WTC11 (cell line): Measurements from ENCODE around the gene MYO9A.

Experiments used
- ATF1 ChIP-seq: sonication (generic); formaldehyde crosslinking; IDR thresholded peaks from 2 replicates; pipeline ENCODE4 v1.8.1; 2023; ENCODE audit warnings: mild to moderate bottlenecking, moderate library complexity, missing genetic modification reagents
- CREB1 ChIP-seq: sonication (generic); formaldehyde crosslinking; IDR thresholded peaks from 2 replicates; pipeline ENCODE4 v1.8.0; 2023; ENCODE audit warnings: mild to moderate bottlenecking, missing genetic modification reagents
- ESRRA ChIP-seq: sonication (generic); formaldehyde crosslinking; IDR thresholded peaks from 2 replicates; pipeline ENCODE4 v1.8.1; 2022; ENCODE audit warnings: mild to moderate bottlenecking, missing genetic modification reagents, borderline replicate concordance
- IRF2 ChIP-seq: sonication (generic); formaldehyde crosslinking; IDR thresholded peaks from 2 replicates; pipeline ENCODE4 v1.8.0; 2022; ENCODE audit warnings: low read depth, missing genetic modification reagents, borderline replicate concordance
- NR1H2 ChIP-seq: sonication (generic); formaldehyde crosslinking; IDR thresholded peaks from 2 replicates; pipeline ENCODE4 v1.9.0; 2021; ENCODE audit warnings: mild to moderate bottlenecking, moderate library complexity, missing genetic modification reagents
- SP1 ChIP-seq: sonication (generic); formaldehyde crosslinking; conservative IDR thresholded peaks from 2 replicates; pipeline ENCODE4 v1.8.1; 2022; ENCODE audit warnings: missing genetic modification reagents
- TCF7 ChIP-seq: sonication (generic); formaldehyde crosslinking; IDR thresholded peaks from 2 replicates; pipeline ENCODE4 v1.8.0; 2022; ENCODE audit warnings: mild to moderate bottlenecking, low read depth, missing genetic modification reagents, moderate library complexity
- TF ChIP-seq, protein P1 (sequence below): fragments of 200-600 bp; IDR thresholded peaks from 2 replicates; pipeline ENCODE4 v1.8.0; 2022; ENCODE audit warnings: antibody characterized with exemption
- TF ChIP-seq, protein P2 (sequence below): sonication (generic); formaldehyde crosslinking; IDR thresholded peaks from 2 replicates; pipeline ENCODE4 v1.8.1; 2023; ENCODE audit warnings: mild to moderate bottlenecking, missing genetic modification reagents, borderline replicate concordance
- TF ChIP-seq, protein P3 (sequence below): sonication (generic); formaldehyde crosslinking; IDR thresholded peaks from 2 replicates; pipeline ENCODE4 v1.8.1; 2023; ENCODE audit warnings: mild to moderate bottlenecking, missing genetic modification reagents, moderate library complexity
- TF ChIP-seq, protein P4 (sequence below): sonication (generic); formaldehyde crosslinking; IDR thresholded peaks from 2 replicates; pipeline ENCODE4 v1.8.1; 2023; ENCODE audit warnings: mild to moderate bottlenecking, missing genetic modification reagents
- TF ChIP-seq, protein P5 (sequence below): sonication (generic); formaldehyde crosslinking; IDR thresholded peaks from 2 replicates; pipeline ENCODE4 v1.8.0; 2022; ENCODE audit warnings: mild to moderate bottlenecking, missing genetic modification reagents

DNA sequence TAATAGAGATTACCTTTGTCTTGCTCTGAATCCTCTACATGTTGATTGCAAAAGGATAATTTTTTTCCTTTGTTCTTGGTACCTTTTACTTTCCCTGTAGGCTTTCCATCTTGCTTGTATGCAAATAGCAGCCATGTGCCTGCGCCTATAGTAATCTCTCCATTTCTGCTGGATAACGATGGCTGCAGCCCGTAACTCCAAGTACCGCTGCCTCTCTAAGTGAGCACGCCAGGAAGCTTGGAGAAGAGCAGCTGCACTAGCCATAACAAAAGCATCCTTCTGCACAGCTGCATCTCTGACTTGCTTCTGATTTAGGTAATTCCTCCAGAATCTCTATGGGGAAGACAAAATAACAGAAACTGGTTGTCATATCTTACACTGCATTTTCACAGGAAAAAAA is 218.3 kb downstream of the MYO9A start:
- no peak for TF ChIP-seq TCF7 (CRISPR knock-in tag)
- TF ChIP-seq, protein P1, sequence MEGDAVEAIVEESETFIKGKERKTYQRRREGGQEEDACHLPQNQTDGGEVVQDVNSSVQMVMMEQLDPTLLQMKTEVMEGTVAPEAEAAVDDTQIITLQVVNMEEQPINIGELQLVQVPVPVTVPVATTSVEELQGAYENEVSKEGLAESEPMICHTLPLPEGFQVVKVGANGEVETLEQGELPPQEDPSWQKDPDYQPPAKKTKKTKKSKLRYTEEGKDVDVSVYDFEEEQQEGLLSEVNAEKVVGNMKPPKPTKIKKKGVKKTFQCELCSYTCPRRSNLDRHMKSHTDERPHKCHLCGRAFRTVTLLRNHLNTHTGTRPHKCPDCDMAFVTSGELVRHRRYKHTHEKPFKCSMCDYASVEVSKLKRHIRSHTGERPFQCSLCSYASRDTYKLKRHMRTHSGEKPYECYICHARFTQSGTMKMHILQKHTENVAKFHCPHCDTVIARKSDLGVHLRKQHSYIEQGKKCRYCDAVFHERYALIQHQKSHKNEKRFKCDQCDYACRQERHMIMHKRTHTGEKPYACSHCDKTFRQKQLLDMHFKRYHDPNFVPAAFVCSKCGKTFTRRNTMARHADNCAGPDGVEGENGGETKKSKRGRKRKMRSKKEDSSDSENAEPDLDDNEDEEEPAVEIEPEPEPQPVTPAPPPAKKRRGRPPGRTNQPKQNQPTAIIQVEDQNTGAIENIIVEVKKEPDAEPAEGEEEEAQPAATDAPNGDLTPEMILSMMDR = no peak
- no peak for TF ChIP-seq IRF2
- TF ChIP-seq ESRRA (CRISPR knock-in tag) = no peak
- TF ChIP-seq NR1H2 (CRISPR knock-in tag) = no peak
- TF ChIP-seq, protein P2, sequence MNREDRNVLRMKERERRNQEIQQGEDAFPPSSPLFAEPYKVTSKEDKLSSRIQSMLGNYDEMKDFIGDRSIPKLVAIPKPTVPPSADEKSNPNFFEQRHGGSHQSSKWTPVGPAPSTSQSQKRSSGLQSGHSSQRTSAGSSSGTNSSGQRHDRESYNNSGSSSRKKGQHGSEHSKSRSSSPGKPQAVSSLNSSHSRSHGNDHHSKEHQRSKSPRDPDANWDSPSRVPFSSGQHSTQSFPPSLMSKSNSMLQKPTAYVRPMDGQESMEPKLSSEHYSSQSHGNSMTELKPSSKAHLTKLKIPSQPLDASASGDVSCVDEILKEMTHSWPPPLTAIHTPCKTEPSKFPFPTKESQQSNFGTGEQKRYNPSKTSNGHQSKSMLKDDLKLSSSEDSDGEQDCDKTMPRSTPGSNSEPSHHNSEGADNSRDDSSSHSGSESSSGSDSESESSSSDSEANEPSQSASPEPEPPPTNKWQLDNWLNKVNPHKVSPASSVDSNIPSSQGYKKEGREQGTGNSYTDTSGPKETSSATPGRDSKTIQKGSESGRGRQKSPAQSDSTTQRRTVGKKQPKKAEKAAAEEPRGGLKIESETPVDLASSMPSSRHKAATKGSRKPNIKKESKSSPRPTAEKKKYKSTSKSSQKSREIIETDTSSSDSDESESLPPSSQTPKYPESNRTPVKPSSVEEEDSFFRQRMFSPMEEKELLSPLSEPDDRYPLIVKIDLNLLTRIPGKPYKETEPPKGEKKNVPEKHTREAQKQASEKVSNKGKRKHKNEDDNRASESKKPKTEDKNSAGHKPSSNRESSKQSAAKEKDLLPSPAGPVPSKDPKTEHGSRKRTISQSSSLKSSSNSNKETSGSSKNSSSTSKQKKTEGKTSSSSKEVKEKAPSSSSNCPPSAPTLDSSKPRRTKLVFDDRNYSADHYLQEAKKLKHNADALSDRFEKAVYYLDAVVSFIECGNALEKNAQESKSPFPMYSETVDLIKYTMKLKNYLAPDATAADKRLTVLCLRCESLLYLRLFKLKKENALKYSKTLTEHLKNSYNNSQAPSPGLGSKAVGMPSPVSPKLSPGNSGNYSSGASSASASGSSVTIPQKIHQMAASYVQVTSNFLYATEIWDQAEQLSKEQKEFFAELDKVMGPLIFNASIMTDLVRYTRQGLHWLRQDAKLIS = no peak
- TF ChIP-seq, protein P3, sequence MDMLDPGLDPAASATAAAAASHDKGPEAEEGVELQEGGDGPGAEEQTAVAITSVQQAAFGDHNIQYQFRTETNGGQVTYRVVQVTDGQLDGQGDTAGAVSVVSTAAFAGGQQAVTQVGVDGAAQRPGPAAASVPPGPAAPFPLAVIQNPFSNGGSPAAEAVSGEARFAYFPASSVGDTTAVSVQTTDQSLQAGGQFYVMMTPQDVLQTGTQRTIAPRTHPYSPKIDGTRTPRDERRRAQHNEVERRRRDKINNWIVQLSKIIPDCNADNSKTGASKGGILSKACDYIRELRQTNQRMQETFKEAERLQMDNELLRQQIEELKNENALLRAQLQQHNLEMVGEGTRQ (CRISPR knock-in tag) = no peak
- TF ChIP-seq, protein P4, sequence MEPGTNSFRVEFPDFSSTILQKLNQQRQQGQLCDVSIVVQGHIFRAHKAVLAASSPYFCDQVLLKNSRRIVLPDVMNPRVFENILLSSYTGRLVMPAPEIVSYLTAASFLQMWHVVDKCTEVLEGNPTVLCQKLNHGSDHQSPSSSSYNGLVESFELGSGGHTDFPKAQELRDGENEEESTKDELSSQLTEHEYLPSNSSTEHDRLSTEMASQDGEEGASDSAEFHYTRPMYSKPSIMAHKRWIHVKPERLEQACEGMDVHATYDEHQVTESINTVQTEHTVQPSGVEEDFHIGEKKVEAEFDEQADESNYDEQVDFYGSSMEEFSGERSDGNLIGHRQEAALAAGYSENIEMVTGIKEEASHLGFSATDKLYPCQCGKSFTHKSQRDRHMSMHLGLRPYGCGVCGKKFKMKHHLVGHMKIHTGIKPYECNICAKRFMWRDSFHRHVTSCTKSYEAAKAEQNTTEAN = no peak
- no peak for TF ChIP-seq SP1 (CRISPR knock-in tag)
- TF ChIP-seq, protein P5, sequence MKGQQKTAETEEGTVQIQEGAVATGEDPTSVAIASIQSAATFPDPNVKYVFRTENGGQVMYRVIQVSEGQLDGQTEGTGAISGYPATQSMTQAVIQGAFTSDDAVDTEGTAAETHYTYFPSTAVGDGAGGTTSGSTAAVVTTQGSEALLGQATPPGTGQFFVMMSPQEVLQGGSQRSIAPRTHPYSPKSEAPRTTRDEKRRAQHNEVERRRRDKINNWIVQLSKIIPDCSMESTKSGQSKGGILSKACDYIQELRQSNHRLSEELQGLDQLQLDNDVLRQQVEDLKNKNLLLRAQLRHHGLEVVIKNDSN (CRISPR knock-in tag) = no peak
- no peak for TF ChIP-seq ATF1
- no peak for TF ChIP-seq CREB1 (CRISPR knock-in tag)
